ENCODE results near the gene WASHC4. TPM values are rescaled to one million over a fixed set of nuclear protein-coding genes. Genes with fewer than 3 reads are reported as not detected.

The WASHC4 gene
- total RNA-seq, 4 donors from 2014 or later: 37.1 to 59.0 (median 38.6) TPM

DNA sequence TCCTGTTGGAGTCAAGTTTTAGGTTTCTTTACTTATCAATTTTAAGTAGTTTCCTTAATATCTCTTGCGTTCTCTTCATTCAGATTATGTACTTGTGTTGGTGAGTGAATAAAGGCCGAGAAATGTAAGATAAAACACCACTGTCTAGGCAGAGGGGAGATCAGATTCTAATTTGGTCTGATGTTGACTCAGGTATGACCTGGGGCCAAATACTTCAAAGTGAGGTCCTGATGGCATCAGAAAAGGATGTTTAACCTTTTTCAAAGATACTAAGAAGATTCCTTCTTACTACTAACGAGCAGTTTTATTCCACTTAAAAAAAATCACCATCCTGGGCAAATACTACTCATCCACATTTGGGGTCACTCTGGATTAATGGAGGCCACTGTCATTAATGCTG lies 101.6 kb downstream of the WASHC4 start:
- Histone ChIP-seq H3K9me3 (no peaks in the 10 kb centered on the region), H3K4me1 (no peaks in the 10 kb centered on the region), H3K4me3 (no peak overlapping the region), H3K27ac (replicated peaks in 1 of 4) (no peak overlapping the region), H3K36me3 (peaks cover 41 to 93% (median 80%) of the 10 kb centered on the region in 4 donors), H3K27me3 (no peaks in the 10 kb centered on the region)
- intact Hi-C loops (cut with DNase I): no loop called here
- 97% methylated on average over 3 of the region's 3 CpGs for WGBS
- DNase-seq (ENCODE audit: extremely low spot score): no peak
- TF ChIP-seq, protein P1, sequence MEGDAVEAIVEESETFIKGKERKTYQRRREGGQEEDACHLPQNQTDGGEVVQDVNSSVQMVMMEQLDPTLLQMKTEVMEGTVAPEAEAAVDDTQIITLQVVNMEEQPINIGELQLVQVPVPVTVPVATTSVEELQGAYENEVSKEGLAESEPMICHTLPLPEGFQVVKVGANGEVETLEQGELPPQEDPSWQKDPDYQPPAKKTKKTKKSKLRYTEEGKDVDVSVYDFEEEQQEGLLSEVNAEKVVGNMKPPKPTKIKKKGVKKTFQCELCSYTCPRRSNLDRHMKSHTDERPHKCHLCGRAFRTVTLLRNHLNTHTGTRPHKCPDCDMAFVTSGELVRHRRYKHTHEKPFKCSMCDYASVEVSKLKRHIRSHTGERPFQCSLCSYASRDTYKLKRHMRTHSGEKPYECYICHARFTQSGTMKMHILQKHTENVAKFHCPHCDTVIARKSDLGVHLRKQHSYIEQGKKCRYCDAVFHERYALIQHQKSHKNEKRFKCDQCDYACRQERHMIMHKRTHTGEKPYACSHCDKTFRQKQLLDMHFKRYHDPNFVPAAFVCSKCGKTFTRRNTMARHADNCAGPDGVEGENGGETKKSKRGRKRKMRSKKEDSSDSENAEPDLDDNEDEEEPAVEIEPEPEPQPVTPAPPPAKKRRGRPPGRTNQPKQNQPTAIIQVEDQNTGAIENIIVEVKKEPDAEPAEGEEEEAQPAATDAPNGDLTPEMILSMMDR (IDR thresholded peaks at IDR 0.05): no peak
- TF ChIP-seq POLR2AphosphoS5 (IDR thresholded peaks at IDR 0.05): no peak
- TF ChIP-seq POLR2A (IDR thresholded peaks at IDR 0.05; ENCODE audit: low read depth): no peak
- TF ChIP-seq EP300 (IDR thresholded peaks at IDR 0.05): no peak

DNA sequence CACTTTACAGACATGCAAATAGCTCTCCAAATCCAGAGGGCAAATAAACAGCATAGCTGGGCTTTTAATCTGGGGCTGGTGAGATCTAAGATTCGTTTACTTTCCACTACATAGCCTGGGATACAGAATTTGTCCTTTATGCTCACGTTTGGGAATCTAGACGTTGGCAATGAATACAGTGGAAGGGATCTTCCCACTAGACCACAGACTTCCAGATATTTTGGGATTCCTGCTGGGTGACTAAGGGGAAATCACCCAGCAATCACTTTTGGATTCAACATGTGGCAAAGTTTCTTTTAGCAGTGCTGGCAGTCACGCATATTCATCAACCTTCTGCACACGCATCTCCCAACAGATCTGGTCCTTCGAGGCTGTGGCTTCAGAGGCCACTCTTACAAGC lies 104.9 kb downstream of the WASHC4 start:
- Histone ChIP-seq H3K27ac (replicated peaks in 1 of 4) (no peak overlapping the region), H3K36me3 (peaks cover 23 to 93% (median 76%) of the 10 kb centered on the region in 4 donors), H3K4me3 (no peak overlapping the region), H3K27me3 (no peaks in the 10 kb centered on the region), H3K9me3 (no peaks in the 10 kb centered on the region), H3K4me1 (no peaks in the 10 kb centered on the region)
- no peak for TF ChIP-seq EP300 (IDR thresholded peaks at IDR 0.05)
- TF ChIP-seq, protein P1 (IDR thresholded peaks at IDR 0.05): no peak
- 67% methylated on average over 6 of the region's 6 CpGs for WGBS
- DNase-seq (ENCODE audit: extremely low spot score): no peak
- intact Hi-C loops (cut with DNase I): no loop called here

DNA sequence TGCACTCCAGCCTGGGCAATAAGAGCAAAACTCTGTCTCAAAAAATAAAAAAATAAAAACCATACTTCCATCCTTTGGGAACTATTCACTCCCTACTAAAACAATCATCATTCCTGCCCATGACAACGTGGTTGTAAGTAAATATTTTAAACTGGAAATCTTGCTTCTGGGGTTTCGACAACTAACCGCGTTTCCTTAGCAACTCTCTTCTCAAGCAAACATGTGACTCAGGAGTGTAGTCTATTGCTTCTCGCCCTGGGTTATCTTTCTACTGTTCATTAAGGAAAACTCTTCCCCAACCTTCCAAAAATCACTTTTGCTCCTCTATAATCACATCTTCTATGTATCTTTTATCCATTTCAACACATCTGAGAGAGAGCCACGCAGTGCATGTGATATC lies 106.6 kb downstream of the WASHC4 start:
- TF ChIP-seq, protein P1 (IDR thresholded peaks at IDR 0.05): no peak
- no peak for TF ChIP-seq POLR2A (IDR thresholded peaks at IDR 0.05; ENCODE audit: low read depth)
- no peak for TF ChIP-seq POLR2AphosphoS5 (IDR thresholded peaks at IDR 0.05)
- no peak for TF ChIP-seq EP300 (IDR thresholded peaks at IDR 0.05)
- H3K9me3 ChIP-seq: no peaks in the 10 kb centered on the region
- H3K27ac ChIP-seq (replicated peaks in 1 of 4): no peak overlapping the region
- H3K27me3 ChIP-seq: no peaks in the 10 kb centered on the region
- H3K4me1 ChIP-seq: peaks cover 5 to 16% (median 9%) of the 10 kb centered on the region in 4 donors
- DNase-seq (ENCODE audit: extremely low spot score): no peak
- intact Hi-C loops (cut with DNase I): no loop called here
- WGBS: 86% methylated on average over 6 of the region's 6 CpGs
- H3K36me3 ChIP-seq: peaks cover 14 to 88% (median 68%) of the 10 kb centered on the region in 4 donors
- H3K4me3 ChIP-seq: no peak overlapping the region

DNA sequence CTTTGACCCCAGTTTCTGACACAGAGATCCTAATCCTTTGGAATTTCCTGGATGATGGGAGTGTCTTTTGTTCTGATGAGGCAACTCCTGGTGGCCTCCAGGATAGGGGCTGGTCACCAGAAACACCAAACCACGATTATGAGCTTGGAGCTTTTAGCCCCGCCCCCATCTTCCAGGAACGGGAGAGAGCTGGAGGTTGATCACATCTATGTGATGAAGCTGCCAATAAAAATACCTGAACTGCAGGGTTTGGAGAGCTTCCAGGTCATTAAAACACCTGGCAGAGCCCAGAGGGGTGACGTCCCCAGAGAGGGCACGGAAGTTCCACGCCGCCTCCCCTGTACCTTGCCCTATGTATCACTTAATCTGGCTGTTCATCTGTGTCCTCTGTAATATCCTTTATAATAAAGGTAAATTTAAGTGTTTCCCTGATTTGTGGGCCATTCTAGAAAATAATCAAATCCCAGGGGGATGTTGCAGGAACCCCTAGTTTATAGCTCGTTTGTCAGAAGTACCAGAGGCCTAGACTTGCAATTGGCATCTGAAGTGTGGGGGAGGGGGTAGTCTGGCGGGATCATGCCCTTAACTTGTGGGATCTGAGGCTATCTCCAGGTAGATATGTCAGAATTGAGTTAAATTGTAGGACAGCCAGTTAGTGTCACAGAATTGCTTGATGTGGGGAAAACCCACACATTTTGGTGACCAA lies 107.3 kb downstream of the WASHC4 start:
- 82% methylated on average over 9 of the region's 9 CpGs for WGBS
- intact Hi-C loops (cut with DNase I): no loop called here
- Histone ChIP-seq H3K9me3 (no peaks in the 10 kb centered on the region), H3K4me3 (no peak overlapping the region), H3K27me3 (no peaks in the 10 kb centered on the region), H3K4me1 (peaks cover 9 to 21% (median 15%) of the 10 kb centered on the region in 4 donors), H3K36me3 (peaks cover 14 to 81% (median 65%) of the 10 kb centered on the region in 4 donors), H3K27ac (replicated peaks in 1 of 4) (no peak overlapping the region)
- no peak for DNase-seq (ENCODE audit: extremely low spot score)
- TF ChIP-seq POLR2AphosphoS5 (IDR thresholded peaks at IDR 0.05) (no peak), POLR2A (IDR thresholded peaks at IDR 0.05; ENCODE audit: low read depth) (no peak), EP300 (IDR thresholded peaks at IDR 0.05) (no peak)
- TF ChIP-seq, protein P1 (IDR thresholded peaks at IDR 0.05): no peak

DNA sequence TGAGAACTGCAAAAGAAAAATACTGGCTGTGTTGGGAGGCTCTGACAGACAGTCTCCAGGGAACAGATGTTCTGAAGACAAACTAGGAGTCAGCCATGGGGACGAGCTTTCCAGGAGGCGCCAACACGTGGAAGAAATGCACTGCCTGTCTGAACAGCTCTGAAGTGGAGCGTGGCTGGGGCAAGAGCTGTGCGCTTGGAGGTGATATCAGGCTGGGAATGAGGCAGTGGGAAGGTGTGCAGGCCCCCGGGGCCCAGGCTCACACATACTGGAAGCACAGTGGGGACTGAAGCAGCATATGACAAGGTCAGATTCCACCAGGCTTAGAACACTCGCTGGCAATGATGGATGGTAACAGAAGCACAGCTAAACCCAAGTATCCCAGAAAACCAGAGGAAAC lies 110.9 kb downstream of the WASHC4 start:
- H3K4me1 ChIP-seq: peaks cover 22 to 52% (median 36%) of the 10 kb centered on the region in 4 donors
- 69% methylated on average over 7 of the region's 7 CpGs for WGBS
- TF ChIP-seq, protein P1 (IDR thresholded peaks at IDR 0.05): no peak
- TF ChIP-seq EP300 (IDR thresholded peaks at IDR 0.05) (no peak), POLR2A (IDR thresholded peaks at IDR 0.05; ENCODE audit: low read depth) (no peak), POLR2AphosphoS5 (IDR thresholded peaks at IDR 0.05) (no peak)

More for the DNA sequence above, 110.9 kb downstream of the WASHC4 start:
- no peak overlapping the region for H3K4me3 ChIP-seq
- no peak for DNase-seq (ENCODE audit: extremely low spot score)
- no peaks in the 10 kb centered on the region for H3K27me3 ChIP-seq
- intact Hi-C loops (cut with DNase I): no loop called here
- H3K9me3 ChIP-seq: no peaks in the 10 kb centered on the region
- H3K36me3 ChIP-seq: peaks cover 9 to 76% (median 55%) of the 10 kb centered on the region in 4 donors
- peak overlapping the region in 1 of 4 donors; percentile 43 for H3K27ac ChIP-seq (replicated peaks in 1 of 4)

All from esophagus muscularis mucosa (tissue), 4 donors.